HCT116 (cell line): ENCODE measurements around the gene MEDAG.

ENCODE experiments used
- MAX ChIP-seq: IDR thresholded peaks from 2 replicates; pipeline ENCODE4 v1.6.1; 2012
- POLR2A ChIP-seq: IDR thresholded peaks from 2 replicates; pipeline ENCODE4 v1.7.0; 2011; ENCODE audit warnings: borderline replicate concordance; ENCODE audit not compliant: insufficient read depth, insufficient read length; ENCODE audit errors: extremely low read depth
- POLR2AphosphoS5 ChIP-seq: IDR thresholded peaks from 2 replicates; pipeline ENCODE4 v1.6.1; 2011; ENCODE audit warnings: mild to moderate bottlenecking, low read depth, low read length, moderate library complexity
- RAD21 ChIP-seq: IDR thresholded peaks from 2 replicates; pipeline ENCODE4 v1.6.1; 2012; ENCODE audit warnings: low read depth, mild to moderate bottlenecking
- TF ChIP-seq, protein P1 (sequence below), 3 experiments: fragments of 200-600 bp in 1 of 3; sonication (generic) in 1 of 3; IDR thresholded peaks in 2 of 3; conservative IDR thresholded peaks in 1 of 3; 2 replicates each; pipeline ENCODE4 v1.5.1; 2012 to 2017; ENCODE audit warnings: low read depth in 2 of 3, low read length in 2 of 3, antibody characterized with exemption in 1 of 3, borderline replicate concordance in 1 of 3, control low read depth in 1 of 3, mild to moderate bottlenecking in 1 of 3, mixed read lengths in 1 of 3, mixed run types in 1 of 3, moderate library complexity in 1 of 3; ENCODE audit not compliant: insufficient read depth in 1 of 3

GRCh38 chr13:30857018-30857417 lies 49.1 kb upstream of the MEDAG start:
- no peak for TF ChIP-seq MAX
- TF ChIP-seq, protein P1, sequence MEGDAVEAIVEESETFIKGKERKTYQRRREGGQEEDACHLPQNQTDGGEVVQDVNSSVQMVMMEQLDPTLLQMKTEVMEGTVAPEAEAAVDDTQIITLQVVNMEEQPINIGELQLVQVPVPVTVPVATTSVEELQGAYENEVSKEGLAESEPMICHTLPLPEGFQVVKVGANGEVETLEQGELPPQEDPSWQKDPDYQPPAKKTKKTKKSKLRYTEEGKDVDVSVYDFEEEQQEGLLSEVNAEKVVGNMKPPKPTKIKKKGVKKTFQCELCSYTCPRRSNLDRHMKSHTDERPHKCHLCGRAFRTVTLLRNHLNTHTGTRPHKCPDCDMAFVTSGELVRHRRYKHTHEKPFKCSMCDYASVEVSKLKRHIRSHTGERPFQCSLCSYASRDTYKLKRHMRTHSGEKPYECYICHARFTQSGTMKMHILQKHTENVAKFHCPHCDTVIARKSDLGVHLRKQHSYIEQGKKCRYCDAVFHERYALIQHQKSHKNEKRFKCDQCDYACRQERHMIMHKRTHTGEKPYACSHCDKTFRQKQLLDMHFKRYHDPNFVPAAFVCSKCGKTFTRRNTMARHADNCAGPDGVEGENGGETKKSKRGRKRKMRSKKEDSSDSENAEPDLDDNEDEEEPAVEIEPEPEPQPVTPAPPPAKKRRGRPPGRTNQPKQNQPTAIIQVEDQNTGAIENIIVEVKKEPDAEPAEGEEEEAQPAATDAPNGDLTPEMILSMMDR (IDR thresholded peaks at IDR 0.05 in 2 of 3, conservative IDR thresholded peaks at IDR 0.05 in 1 of 3; ENCODE audit: borderline replicate concordance in 1 of 3, insufficient read depth in 1 of 3, low read depth in 2 of 3, low read length in 2 of 3): no peak
- TF ChIP-seq POLR2AphosphoS5: no peak
- TF ChIP-seq RAD21: no peak
- TF ChIP-seq POLR2A: no peak
